Right lobe of liver (tissue), 4 donors: ENCODE measurements around the gene POLR3H.

ENCODE experiments used
- CTCF ChIP-seq, 4 donors: fragments of 200-600 bp in 3 of 4; fragments of 450-650 bp in 1 of 4; IDR thresholded peaks; one replicate each; pipeline versions ENCODE4 v1.5.1 to v1.8.0; 2016 to 2022; ENCODE audit warnings: antibody characterized with exemption in 4 of 4, mild to moderate bottlenecking in 2 of 4
- POLR2A ChIP-seq: fragments of 450-650 bp; IDR thresholded peaks from one replicate; pipeline ENCODE4 v1.6.1; 2017; ENCODE audit warnings: antibody characterized with exemption, mild to moderate bottlenecking
- donor health status: DM: no; HTN: no; CAD: no.
- donor health status: DM: no; HTN: no; CAD: no.
- donor health status: DM: no; HTN: yes; CAD: no.

DNA sequence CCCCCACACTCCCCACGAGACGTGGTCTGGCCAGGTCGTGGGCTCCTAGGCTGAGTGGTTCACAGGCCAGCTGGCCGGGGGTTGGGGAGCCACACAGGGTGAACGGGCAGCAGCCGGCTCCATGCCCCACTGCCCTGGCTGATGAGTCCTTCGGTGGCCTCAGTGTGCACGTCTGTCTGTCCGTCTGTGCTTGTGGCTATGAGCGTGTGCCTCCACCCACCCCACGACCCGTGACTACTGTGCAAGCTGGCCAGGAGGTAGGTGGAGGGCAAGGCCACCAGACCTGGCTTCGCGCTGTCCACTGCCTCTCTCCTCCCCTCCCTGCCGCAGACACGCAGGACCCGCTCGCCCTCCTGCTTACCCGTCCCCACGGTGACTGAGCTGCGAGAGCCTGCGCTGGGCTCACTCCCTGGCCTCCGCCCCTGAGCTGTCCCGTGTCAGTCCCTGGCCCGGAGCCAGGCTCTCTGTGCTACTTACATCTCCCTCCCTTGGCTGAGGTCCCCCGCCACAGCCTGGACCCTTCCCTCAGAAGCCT is 30.6 kb upstream of the POLR3H start:
- TF ChIP-seq CTCF (IDR thresholded peaks at IDR 0.05) (no peak), POLR2A (no peak)
